Epidermal melanocyte (primary cell): ENCODE data around the gene ALKAL2.

Source experiments
- DNase-seq: peaks from one replicate; pipeline ENCODE4 v3.0.0; 2011; ENCODE audit warnings: low spot score; ENCODE audit not compliant: insufficient read length

ALKAL2 gene

GRCh38 chr2:271917-272316 is 16.0 kb downstream of the ALKAL2 start:
- DNase-seq, result no peak

DNA sequence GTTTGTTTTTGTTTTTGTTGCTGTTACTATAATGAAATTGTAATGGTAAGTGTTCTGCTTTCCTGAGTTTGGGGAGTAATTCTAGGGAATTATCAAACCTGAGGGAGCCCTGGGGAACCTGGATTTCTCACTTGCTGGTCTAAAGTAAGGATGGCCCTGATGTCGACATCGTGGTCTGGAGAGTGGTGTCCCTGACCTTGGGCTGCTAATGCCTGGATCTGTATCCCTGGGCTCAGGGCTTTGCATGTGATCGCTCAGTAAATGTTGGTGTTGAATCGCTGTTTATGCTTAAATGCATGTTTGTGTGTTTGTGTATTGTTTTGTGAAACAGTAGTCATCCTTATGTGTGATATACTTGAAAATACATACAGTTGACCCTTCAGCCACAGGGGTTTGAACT is 17.0 kb downstream of the ALKAL2 start:
- no peak for DNase-seq

DNA sequence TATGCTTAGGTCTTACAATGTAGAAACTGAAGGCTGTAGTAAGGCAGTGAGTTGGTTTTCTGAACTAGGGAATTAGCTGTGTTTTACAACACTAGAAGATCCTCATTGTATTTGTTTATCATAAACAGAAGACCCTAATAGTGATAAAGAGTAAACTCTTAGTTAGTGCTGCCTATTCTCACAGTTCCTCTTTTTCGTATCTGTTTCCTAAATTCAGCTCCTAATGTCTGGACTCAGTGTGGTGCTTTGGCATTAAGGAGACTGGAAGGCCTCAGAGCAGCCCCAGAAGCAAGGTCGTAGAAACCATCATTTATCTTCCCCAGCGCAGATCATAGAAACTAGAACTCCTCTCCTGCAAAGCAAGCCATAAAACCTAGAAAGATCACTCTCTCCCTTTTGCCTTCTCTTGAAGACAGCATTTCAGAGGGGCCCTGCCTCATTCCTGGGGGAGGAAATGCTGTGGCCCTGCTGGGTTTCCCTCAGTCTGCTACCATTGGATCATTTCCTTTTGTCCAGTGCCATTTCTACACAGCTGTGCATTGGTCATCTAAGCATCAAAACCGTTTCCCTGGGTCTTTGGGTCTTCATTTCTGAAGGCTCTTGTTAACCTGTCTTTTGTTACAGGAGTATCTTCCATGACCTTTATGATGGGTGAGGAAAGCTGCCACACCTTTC is 18.4 kb downstream of the ALKAL2 start:
- DNase-seq, result no peak

GRCh38 chr2:268323-268722 is 19.6 kb downstream of the ALKAL2 start:
- no peak for DNase-seq

DNA sequence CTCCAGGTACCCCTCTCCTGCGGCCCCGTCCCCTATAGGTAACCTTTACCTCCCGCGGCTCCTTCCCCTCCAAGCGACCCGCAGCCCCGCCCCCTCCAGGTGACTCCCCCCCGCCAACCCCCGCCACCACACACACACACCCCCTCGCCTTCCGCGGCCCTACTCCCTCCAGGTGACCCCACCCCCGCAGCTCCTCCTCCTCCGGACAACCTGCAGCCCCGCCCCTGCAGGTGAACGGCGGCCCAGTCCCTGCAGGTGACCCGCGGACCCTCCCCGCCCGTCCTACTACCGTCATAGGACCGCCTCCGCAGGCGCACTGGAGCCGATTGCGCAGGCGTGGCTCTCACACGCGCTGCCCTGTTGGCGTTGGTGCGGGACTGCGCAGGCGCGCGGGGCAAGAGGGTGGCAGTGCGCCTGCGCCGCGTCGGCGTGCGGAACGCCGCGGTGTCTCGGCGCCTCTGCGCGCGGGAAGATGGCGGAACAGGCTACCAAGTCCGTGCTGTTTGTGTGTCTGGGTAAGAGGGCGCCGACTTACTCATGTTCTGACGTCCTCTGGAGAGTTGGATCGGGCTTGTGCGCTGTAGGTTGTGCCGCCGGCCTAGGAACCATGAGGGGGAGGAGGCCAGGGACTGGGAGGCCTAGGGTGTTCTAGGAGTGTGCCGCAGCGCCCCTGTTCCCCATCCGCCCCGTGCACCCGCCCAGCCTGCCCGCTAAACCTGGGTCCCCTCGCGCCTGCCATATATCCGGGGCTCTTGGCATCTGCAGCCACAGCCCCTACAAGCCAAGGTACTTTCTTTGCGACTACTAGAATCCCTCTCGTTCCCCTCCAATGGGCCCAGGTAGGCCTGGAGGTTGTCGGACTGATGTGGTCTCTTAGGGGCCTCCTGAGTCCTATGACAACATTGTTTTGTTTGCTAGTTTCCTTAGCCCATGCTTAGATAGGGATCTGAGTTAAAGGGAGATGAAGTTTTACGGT is 23.1 kb downstream of the ALKAL2 start, which contains the start of gene ACP1:
Gene ACP1, plus strand, starts transcription at position 455 of the 976 bp plus-strand sequence. Its CDS starts 18 bp downstream, at position 473.
- DNase-seq, result peak; percentile 96

- no peak for DNase-seq
Measured at GRCh38 chr2:263774-264492, 24.0 kb downstream of the ALKAL2 start, which contains the start of gene SH3YL1. SH3YL1 (minus strand) TSS chr2:264032; CDS start chr2:263984, 48 bp downstream.

GRCh38 chr2:263022-263738 is 24.7 kb downstream of the ALKAL2 start:
- DNase-seq, result no peak

DNA sequence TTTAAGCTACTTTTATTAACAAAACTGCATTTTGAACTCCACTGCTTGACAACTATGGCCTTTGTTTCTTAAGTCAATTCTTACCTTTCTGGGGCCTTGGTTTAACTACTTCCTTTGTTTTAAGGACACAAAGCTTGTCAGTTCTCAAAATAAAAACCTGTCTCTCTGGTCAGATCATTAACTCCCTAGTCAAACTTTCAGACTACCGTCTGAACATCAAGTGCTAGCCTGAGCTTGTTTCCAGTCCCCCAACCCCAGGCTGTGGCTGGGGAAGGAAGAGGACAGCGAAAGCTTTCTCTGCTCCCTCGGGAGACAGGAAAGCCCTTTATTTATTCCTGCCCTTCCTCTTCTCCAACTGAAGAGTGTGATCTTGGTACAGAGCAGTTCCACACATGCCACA is 25.8 kb downstream of the ALKAL2 start:
- DNase-seq, result no peak

DNA sequence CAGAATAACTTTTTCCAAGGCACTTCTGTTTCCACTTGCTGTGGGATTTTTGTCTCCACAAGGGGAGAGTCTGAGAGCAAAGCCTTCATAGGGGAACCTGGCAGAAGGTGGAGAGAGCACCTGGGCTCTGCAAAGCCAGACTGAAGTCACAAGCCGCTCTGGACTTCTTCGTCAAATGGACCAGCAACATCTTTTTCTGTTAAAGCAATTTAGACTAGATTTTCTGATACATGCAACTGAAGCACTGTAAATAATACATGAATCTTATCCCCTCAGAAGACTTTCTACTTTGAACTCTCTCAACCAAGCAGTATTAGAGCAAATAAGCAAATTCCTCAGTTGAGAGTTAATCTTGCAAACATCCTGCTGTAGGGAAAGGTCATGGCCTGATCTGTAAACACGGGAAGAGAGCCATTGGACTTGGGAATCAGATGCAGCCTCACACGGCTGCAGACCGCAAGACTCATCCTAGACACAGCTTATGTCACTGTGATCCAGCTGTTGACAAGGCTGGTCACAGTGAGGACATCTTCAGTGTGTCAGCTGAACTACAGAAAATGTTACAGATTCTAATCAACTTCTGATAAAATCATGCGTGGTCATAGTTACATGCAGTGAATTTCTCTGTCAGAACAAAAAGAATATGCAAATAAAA is 27.3 kb downstream of the ALKAL2 start:
- DNase-seq, result no peak

GRCh38 chr2:259789-260331 is 28.0 kb downstream of the ALKAL2 start:
- no peak for DNase-seq

DNA sequence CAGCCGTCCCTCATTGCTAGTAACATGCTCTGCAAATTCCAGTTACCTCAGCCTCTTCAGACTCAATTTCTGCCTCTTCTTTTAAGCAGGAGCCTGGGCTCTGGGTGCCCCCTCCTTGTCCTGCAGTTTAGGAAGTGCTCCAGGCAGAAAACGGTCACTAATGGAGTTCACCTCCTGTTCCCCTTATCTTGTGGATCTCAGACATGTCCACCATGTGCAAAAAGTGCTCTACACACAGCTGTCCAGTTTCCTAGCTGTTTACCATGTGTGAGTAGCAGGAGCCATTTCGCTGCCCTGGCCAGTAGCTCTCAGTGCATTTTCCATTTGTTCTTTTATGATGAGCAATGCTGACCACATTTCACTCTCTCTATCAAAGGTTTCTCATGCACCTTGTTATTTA is 29.0 kb downstream of the ALKAL2 start:
- DNase-seq, result no peak

DNA sequence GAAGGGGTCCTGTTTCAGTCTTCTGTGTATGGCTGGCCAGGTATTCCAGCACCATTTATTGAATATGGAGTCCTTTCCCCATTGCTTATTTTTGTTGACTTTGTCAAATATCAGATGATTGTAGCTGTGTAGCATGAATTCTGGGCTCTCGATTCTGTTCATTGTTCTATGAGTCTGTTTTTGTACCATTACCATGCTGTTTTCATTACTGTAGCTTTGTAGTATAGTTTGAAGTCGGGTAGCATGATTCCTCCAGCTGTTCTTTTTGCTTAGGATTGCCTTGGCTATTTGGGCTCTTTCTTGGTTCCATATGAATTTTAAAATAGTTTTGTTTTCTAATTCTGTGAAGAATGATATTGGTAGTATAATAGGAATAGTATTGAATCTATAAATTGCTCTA is 30.0 kb downstream of the ALKAL2 start:
- DNase-seq, result no peak

DNA sequence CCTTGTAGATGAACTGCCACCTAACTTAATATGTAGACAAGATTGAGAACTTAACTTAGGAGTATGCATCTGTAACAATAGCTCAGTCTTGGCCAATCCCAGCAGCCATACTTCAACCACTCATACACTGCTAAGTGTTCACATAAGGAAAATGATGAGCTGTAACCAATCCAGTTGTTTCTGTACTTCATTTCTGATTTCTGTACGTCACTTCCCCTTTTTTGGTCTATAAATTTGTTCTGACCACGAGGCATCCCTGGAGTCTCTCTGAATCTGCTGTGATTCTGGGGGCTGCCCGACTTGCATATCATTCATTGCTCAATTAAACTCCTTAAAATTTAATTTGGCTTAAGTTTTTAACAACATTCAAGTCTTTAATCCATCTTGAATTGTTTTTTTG is 30.5 kb downstream of the ALKAL2 start:
- no peak for DNase-seq

DNA sequence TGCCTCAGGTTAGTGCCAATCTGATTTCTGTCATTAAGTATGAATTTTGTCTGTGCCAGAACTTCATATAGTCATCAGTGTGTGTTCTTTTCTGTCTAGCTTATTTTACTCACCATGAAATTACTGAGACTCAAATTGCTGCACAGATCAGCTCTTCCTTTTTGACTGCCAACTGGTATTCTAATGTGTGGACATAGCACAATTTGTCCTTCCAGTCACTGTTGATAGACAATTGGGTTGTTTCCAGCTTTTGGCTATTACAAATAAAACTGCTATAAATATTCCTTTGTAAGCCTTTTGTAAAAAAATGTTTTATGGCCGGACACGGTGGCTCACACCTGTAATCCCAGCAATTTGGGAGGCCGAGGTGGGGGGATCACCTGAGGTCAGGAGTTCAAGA is 31.8 kb downstream of the ALKAL2 start:
- DNase-seq, result no peak

DNA sequence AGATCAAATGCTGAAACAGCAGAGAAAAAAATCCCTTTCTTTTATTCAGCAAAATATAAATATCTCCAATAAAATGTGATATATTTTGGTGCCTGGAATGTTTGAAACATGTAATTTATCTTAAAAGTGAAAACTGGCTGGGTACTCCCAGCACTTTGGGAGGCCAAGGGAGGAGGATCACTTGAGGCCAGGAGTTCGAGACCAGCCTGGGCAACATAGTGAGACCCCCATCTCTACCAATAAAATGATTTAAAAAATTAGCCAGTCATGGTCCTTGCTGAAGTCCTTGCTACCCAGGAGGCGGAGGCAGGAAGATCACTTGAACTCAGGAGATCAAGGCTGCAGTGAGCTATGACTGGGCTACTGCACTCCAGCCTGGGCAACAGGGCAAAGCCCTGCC is 32.7 kb downstream of the ALKAL2 start:
- DNase-seq, result no peak

GRCh38 chr2:254241-254640 is 33.6 kb downstream of the ALKAL2 start:
- peak; percentile 57 for DNase-seq

- no peak for DNase-seq
Measured at GRCh38 chr2:253202-253638, 34.7 kb downstream of the ALKAL2 start.

- no peak for DNase-seq
Measured at GRCh38 chr2:252001-252602, 35.8 kb downstream of the ALKAL2 start.

- DNase-seq, result no peak
Measured at GRCh38 chr2:249538-250042, 38.3 kb downstream of the ALKAL2 start.

- DNase-seq, result no peak
Measured at GRCh38 chr2:248724-249123, 39.2 kb downstream of the ALKAL2 start.
